Activated naive CD4-positive, alpha-beta T cell treated with Interleukin-2 at 50 U/mL for 16 hours (primary cell): ENCODE data around the gene LTBP4.
"Not testable (repeated sequence)": the region's sequence is repeated elsewhere in the genome, so short reads cannot be mapped to it uniquely, and the experiment has no call there.

Source experiments
- DNase-seq: peaks from one replicate; pipeline ENCODE4 v3.0.0-alpha.2; 2020

The LTBP4 gene

DNA sequence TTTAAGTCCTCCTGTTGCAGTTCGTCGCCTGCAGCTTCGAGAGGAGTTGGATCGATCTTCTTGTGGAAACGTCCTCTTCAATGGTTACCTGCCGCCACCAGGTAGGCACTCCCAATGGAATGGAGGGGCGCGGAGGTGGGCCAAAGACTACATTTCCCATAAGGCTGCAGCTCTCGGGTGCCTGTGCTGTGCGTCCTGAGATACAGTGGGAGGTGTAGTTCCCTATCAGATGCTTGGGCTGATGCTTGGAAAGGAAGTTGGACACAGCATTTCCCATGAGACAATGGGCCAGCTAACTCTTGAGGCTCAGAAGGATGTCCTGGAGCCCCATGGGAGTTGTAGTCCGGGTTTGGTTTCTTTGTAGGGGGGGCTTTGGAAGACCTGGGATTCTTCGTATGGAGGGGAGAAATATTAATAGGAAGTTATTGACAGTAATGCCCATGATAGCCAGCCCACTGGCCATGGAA lies 22.7 kb upstream of the LTBP4 start:
- DNase-seq, result no peak

DNA sequence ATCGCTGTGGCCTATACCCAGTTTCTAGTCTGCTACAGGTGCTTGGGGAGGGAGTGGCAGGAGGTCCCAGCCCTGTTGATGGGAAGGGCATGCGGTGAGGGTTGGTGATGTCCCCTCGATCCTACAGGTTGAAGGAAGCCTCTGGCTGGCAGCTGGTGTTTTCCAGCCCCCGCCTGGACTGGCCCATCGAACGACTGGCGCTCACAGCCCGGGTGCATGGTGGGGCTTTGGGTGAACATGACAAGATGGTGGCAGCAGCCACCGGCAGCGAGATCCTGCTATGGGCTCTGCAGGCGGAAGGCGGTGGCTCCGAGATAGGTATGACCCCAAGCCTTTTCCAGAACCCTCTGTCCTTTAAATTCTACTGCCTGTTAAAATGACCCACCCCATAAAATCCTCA lies 20.6 kb upstream of the LTBP4 start:
- no peak for DNase-seq

- DNase-seq, result no peak
These were observed 19.6 kb upstream of the LTBP4 start for GRCh38 chr19:40581531-40581930.

- no peak for DNase-seq
These were observed 18.7 kb upstream of the LTBP4 start for GRCh38 chr19:40582467-40582866.

GRCh38 chr19:40583283-40583682 lies 17.9 kb upstream of the LTBP4 start:
- no peak for DNase-seq

GRCh38 chr19:40584007-40584406 lies 17.2 kb upstream of the LTBP4 start:
- no peak for DNase-seq

DNA sequence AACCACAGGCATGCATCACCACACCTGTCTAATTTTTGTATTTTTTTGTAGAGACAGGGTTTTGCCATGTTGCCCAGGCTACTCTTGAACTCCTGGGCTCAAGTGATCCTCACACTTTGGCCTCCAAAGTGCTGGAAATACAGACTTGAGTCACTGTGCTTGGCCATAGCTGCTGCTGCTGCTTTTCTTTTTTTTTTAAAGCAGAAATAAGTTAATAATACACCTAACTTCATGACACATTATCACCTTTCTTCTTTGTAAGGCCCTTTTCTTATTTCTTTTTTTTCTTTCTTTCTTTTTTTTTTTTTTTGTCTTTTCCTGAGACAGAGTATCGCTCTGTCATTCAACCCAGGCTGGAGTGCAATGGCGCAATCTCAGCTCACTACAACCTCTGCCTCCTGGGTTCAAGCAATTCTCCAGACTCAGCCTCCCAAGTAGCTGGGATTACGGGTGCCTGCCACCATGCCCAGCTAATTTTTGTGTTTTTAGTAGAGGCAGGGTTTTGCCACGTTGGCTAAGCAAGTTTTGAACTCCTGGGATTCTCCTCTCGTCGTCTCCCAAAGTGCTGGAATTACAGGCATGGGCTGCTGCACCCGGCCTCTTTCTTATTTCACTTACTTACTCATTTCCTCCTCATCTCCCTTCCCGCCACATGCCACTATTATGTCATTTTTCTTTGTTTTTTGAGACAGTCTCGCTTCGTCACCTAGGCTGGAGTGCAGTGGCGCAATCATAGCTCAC lies 15.8 kb upstream of the LTBP4 start:
- no peak for DNase-seq

- no peak for DNase-seq
These were observed 15.2 kb upstream of the LTBP4 start for GRCh38 chr19:40585982-40586422.

DNA sequence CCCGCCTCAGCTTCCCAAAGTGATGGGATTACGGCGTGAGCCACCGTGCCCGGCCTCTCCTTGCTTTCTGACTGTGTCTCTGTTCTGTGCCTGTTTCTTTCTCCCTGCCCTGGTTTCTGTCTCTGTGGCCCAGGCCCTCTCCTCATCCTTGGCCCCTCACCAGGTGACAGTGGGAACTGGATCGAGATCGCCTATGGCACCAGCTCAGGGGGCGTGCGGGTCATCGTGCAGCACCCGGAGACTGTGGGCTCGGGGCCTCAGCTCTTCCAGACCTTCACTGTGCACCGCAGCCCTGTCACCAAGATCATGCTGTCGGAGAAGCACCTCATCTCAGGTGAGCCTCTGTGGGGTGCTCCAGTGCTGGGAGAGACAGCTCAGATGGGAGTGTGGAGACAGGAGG lies 14.6 kb upstream of the LTBP4 start:
- no peak for DNase-seq

DNA sequence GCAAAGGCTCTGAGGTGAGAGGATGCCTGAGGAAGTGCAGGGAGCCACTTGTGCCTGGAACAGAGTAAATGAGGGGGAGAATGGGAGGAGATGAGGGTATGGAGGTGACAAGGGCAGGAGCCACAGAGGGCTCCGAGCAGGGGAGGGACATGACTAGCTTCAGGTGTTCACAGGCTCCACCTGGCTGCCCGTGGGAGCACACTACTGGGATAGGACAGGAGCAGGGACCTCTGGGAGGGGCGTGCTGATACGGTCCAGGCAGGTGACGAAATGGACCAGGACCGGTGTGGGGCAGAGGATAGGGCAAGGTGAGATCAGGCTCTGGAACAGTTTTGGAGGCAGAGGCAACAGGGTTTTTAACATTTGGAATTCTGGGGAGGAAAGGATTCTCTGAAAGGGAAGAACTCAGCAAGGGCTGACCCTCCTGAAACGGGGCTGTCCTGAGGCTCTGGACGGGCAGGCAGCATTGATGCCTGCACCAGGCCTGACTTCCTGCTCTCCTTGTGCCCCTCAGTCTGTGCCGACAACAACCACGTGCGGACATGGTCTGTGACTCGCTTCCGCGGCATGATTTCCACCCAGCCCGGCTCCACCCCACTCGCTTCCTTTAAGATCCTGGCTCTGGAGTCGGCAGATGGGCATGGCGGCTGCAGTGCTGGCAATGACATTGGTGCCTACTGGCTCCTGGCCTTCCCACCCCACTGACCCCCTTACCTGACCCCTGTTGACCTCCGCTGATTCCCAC lies 12.9 kb upstream of the LTBP4 start:
- DNase-seq, result no peak

DNA sequence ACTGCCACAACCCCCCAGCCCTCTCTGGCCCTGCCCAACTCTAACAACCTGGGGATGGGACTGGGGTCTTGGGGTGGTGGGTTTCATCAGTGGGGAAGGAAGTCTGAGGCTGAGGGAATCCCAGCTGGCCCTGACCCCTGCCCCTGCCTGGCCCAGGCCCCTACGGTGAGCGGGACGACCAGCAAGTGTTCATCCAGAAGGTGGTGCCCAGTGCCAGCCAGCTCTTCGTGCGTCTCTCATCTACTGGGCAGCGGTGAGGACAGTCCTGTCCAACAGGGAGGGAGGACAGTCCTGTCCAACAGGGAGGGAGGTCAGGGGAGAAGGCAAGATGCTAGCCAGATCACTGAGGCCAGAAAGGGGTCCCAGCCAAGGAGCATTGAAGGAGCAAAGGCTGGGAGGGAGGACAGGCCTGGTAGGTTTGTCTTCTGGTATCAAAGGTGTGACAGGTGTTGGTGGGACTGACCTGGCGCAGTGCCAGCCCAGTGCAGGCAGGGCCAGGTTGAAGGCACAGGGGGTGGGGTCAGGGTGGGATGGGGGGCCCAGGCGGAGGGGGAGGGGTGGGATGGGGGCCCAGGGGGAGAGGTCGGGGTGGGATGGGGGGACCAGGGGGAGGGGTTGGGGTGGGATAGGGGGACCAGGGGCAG lies 12.1 kb upstream of the LTBP4 start:
- DNase-seq, result no peak

DNA sequence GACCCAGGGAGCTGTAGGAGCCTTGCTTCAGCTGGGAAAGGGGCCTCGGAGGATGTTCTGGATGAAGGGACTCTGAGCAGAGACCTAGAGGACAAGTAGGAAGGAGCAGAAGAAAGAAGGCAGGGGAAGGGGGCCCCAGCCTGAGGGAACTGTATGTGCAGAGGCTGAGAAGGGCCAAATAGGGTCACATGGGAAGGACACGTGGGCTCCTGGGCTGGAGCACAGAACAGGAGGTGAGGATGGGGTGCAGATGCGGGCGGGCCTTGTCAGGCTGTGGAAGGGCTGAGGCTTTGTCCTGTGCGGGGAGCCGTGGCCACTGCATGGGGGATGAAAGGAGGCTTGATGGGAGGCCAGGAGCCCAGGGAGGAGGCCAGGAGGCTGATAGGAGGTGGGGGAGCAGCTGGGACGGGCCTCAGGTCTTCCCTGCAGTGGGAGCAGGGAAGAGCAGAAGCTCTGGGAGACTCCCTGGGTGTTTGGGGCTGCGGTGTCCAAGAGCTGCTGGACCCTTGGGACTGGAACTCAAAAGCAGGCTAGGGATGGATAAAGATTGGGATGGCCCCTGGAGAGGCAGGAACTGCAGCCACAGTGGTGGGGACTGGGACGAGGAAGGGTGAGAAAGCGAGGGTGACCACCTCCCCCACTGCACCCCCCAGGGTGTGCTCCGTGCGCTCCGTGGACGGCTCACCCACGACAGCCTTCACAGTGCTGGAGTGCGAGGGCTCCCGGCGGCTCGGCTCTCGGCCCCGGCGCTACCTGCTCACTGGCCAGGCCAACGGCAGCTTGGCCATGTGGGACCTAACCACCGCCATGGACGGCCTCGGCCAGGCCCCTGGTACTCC lies 11.4 kb upstream of the LTBP4 start:
- DNase-seq, result no peak

- no peak for DNase-seq
These were observed 10.5 kb upstream of the LTBP4 start for GRCh38 chr19:40590464-40591265.

- DNase-seq, result not testable (repeated sequence)
These were observed 9.4 kb upstream of the LTBP4 start for GRCh38 chr19:40591724-40592123.

GRCh38 chr19:40592170-40592569 lies 9.0 kb upstream of the LTBP4 start:
- DNase-seq, result no peak

DNA sequence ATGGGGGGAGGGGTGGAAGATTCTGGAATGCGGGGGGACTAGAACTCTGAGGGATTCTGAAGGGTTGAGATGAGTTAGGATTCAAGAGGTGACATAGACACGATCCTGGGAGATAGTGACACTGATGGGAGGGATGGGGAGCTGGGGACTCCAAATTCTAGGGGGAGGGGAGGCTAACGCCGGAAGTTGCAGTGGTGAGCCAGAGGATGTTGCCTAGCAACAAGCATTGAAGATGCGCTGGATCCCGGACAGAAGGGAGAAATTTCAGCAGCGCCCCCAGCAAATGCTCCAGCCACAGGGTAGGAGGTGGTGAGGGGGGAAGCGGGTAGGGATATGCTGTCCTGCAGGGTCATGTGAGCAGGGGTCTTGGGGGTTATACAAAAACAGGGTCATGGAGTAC lies 6.9 kb upstream of the LTBP4 start:
- no peak for DNase-seq

DNA sequence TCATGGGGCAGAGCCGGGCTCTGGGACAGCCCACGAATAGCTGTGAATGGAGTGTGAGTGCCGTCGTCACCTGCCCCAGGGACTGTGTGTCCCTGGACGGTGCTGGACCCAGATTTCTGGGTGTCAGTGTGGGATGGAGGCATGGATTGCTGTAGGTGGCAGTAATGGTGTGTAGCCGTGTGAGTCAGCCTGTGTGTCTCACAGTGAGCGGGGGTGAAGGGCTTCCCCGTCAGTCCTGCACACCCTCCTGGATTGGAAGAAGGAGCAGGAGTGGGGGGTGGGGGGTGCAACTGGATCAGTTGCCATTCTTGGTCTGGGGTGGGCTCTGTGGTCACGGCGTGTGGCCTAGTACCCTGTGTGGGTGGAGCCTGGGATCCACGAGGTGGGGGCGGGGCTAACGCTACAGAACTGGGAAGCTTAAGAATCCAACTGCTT lies 6.5 kb upstream of the LTBP4 start:
- no peak for DNase-seq

DNA sequence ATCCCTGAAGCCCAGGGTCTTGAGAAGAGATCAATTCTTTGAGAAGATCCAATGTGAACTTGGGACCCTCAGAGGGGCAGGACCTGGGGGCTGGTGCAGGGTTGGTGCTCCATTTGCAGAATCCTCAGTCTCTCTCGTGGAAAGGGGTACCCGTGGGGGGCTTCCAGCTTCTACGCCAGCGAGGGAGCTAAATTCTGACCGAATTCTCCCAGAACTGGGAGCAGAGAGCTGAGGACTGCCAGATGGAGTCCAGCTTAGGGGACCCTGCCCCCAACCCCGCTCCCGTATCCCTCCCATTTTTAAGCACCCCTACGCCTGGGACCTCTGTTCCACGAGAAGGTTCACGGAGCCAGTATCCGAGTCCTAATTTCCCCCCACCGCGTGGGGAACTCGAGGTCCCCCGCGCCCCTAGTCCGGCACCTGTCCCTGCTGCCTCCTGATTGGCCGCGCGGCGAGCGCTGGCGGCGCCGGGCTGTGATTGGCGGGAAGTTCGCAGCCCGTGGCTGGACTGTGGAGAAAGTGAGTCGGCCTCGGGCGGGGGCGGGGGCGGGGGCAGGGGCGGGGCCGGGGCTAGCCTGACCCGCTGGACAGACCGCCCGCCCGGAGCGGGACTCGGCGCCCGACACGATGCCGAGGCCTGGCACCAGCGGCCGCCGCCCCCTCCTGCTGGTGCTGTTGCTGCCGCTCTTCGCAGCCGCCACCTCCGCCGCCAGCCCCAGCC lies 4.4 kb upstream of the LTBP4 start:
- DNase-seq, result no peak

DNA sequence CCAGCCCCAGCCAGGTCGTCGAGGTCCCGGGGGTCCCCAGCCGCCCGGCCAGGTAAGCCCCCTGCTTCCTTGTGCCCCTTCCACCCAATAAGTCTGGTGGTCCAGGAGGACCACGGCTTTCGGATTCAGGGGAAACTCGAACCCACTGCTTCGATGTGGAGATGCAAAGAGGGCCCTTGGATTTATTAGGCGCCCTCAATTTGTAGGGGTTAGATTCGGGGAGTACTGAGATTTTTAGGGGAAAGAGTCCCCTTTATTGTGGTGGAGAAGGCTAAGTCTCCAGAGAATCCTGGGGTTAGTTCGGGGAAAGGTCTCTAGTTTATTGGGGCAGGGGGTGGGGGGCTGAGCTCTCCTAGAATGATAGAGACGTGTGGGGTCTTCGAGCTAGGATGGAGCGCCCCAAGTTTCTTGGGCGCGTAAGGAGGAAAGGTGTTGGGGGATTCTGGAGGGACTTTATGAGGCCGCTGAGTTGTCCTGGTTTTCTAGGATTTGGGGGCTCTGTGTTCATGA lies 3.8 kb upstream of the LTBP4 start:
- DNase-seq, result no peak

- DNase-seq, result peak; percentile 86
These were observed 2.9 kb upstream of the LTBP4 start for GRCh38 chr19:40598121-40598917.
